Kasumi-1 (cell line): ENCODE data around the gene RASA1.
"Not testable (repeated sequence)": the region's sequence is repeated elsewhere in the genome, so short reads cannot be mapped to it uniquely, and the experiment has no call there.

Experiments used
- DNase-seq, 2 experiments: peaks; one replicate each; lab custom pipeline; 2025; lab: John Stamatoyannopoulos, UW

Gene RASA1

GRCh38 chr5:87282269-87282668, 14.6 kb downstream of the RASA1 start:
- no peak for DNase-seq

- not testable (repeated sequence) for DNase-seq
These were observed 19.6 kb downstream of the RASA1 start for GRCh38 chr5:87287266-87287665.

- DNase-seq, result peak; percentile 74 to 84
These were observed 31.1 kb downstream of the RASA1 start for GRCh38 chr5:87298692-87299362.

- no peak for DNase-seq
These were observed 32.5 kb downstream of the RASA1 start for GRCh38 chr5:87300176-87300575.

- DNase-seq, result peak; percentile 38 to 47
These were observed 33.1 kb downstream of the RASA1 start for GRCh38 chr5:87300744-87301143.

- no peak for DNase-seq
These were observed 34.4 kb downstream of the RASA1 start for GRCh38 chr5:87302061-87302460.

GRCh38 chr5:87303324-87303723, 35.6 kb downstream of the RASA1 start:
- DNase-seq, result no peak

GRCh38 chr5:87306090-87306489, 38.4 kb downstream of the RASA1 start:
- not testable (repeated sequence) for DNase-seq

GRCh38 chr5:87307796-87308423, 40.2 kb downstream of the RASA1 start:
- no peak for DNase-seq

GRCh38 chr5:87311405-87312279, 44.0 kb downstream of the RASA1 start:
- DNase-seq, result no peak

- peak; percentile 27 to 48 for DNase-seq
These were observed 45.5 kb downstream of the RASA1 start for GRCh38 chr5:87313216-87313615.

- no peak for DNase-seq
These were observed 51.8 kb downstream of the RASA1 start for GRCh38 chr5:87319469-87319868.

GRCh38 chr5:87321605-87322004, 53.9 kb downstream of the RASA1 start:
- DNase-seq, result no peak

GRCh38 chr5:87322381-87322780, 54.7 kb downstream of the RASA1 start:
- DNase-seq, result no peak

GRCh38 chr5:87327998-87328397, 60.3 kb downstream of the RASA1 start:
- DNase-seq, result no peak

GRCh38 chr5:87329114-87329513, 61.4 kb downstream of the RASA1 start:
- DNase-seq, result no peak

GRCh38 chr5:87339986-87340385, 72.3 kb downstream of the RASA1 start:
- no peak for DNase-seq

- DNase-seq, result peak; percentile 79 to 84
These were observed 73.0 kb downstream of the RASA1 start for GRCh38 chr5:87340716-87341115.

GRCh38 chr5:87347272-87347671, 79.6 kb downstream of the RASA1 start:
- DNase-seq, result no peak

GRCh38 chr5:87347841-87348240, 80.2 kb downstream of the RASA1 start:
- no peak for DNase-seq

- no peak for DNase-seq
These were observed 86.8 kb downstream of the RASA1 start for GRCh38 chr5:87354496-87354895.

GRCh38 chr5:87359106-87359505, 91.4 kb downstream of the RASA1 start:
- DNase-seq, result no peak

- DNase-seq, result no peak
These were observed 92.4 kb downstream of the RASA1 start for GRCh38 chr5:87360132-87360531.
